Fibroblast of pulmonary artery (primary cell): ENCODE results near the gene TBC1D2B.
"Not testable (repeated sequence)": the region's sequence is repeated elsewhere in the genome, so short reads cannot be mapped to it uniquely, and the experiment has no call there.

Experiments
- DNase-seq: peaks from one replicate; pipeline ENCODE4 v3.0.0-alpha.2; 2010; ENCODE audit warnings: low read depth
- H3K4me3 ChIP-seq: replicated peaks from 2 replicates; pipeline ENCODE4 v1.5.1; 2011; ENCODE audit warnings: low read depth, mild to moderate bottlenecking, control low read depth, low read length, moderate library complexity
- CTCF ChIP-seq: IDR thresholded peaks from 2 replicates; pipeline ENCODE4 v1.5.1; 2011; ENCODE audit warnings: mild to moderate bottlenecking, control low read depth, low read length, inconsistent platforms; ENCODE audit errors: missing control alignments

TBC1D2B gene

DNA sequence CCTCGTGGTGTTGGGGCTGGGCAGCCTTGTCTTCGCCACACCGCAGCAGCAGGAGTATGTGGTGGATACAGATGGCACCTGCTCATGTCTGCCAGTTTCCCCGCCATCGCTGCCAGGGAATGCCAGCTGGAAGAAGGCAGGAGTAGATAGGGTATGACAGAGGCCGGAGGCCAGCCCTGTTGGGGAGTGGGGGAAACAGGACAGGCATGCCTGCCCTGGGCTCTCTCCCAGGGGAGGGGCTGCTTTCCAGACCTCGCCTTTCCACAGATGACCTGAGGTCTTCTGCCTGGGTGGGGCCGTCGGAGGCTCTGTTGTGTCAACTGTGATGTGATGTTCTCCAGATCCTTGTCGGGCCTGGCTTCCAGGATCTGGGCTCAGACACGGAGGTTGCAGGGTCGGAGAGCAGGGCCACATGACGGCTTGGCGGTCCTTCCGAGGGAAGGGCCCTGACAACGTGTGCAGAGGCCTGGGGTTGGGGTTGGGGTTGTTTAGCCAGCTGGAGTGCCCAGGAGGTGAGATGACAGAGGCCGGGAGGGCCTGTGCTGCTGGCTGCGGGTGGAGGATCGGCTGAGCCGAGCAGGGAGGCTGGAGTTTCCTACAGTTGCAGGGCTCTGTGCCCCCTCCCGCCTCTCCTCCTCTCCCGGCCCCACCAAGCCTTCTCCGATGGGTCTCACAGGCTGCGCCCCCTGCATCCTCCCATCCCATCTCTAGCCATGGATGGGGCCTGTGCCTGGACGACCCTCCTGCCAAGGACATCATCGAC is 102.0 kb downstream of the TBC1D2B start:
- no peak for DNase-seq
- no peak overlapping the region for H3K4me3 ChIP-seq
- no peak for TF ChIP-seq CTCF

- no peak for TF ChIP-seq CTCF
- no peak for DNase-seq
- no peak overlapping the region for H3K4me3 ChIP-seq
Measured at GRCh38 chr15:77974416-77975331, 102.8 kb downstream of the TBC1D2B start.

DNA sequence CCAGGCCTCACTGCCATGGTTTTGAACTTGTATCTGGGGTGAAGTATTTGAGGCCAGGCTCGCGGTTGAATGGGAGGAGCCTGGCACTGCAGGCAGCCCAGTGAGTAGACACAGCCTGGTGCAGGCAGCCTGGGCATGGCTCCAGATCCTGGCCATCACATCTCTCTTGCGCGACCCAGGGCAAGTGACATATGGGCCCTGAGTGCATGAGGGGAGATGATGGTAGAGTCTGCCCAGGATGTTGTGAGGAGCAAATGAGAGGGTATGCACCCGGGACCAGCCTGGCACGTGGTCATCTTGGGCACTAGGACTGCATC is 103.5 kb downstream of the TBC1D2B start:
- no peak overlapping the region for H3K4me3 ChIP-seq
- no peak for TF ChIP-seq CTCF
- peak; percentile 39 for DNase-seq

DNA sequence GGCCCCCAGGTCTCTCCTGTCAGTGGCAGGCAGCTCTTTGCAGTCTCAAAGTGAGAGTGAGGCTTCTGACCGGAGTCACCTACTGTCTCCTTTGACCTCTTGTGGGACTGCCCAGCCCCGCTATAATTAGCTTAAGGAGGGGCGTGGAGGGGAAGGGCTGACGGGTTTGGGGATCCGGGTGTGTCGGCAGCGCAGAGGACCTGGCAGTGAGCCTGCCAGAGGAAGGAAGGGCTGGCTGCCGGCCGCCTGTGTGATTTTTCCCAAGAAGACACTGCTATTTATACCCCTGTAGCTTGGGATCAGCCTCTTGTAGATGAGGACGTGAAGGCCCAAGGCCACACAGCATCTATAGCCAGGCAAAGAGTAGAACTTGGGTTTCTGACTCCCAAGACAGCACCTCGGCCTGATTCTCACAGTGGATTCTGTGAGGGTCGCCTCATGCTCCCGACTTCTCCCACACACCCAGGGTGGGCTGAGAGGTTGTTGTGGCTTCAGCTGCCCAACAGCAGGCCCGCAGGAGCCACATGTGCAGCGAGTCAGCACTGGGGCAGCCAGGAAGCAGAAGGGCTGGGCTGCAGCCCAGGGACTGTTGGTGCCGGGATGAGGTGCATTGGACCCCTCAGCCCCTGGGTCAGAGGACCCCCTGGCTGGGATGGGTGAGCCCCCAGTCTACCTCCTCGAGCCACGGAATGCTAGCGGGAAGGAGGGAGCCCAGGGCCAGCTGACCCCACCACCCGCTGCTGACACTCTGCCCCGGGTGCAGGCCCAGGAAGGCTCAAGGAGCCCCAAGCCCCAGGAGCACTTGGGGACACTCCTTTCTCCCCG is 104.0 kb downstream of the TBC1D2B start:
- H3K4me3 ChIP-seq, DNase-seq: not testable (repeated sequence)

DNA sequence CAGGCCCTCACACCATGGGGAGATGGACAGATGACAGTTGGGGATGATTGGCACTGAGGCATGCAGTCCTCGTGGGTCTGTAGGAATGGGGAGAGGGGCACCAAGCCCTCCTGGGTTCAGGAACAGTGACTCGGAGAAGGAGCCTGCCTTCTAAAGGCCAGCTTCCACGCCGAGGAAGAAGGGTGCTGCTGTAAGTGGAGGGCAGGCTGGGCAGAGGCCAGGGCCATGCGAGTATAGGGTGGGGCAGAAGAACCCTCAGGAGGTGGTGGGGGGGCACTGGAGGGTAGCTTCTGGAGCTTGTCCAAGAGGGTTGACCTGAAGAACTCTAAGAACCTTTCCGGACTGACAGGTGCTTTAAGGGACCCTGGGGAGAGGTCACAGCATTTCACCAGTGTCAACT is 104.8 kb downstream of the TBC1D2B start:
- not testable (repeated sequence) for H3K4me3 ChIP-seq, DNase-seq

GRCh38 chr15:77971875-77972274 is 105.6 kb downstream of the TBC1D2B start:
- H3K4me3 ChIP-seq, DNase-seq: not testable (repeated sequence)

GRCh38 chr15:77970813-77971360 is 106.6 kb downstream of the TBC1D2B start:
- H3K4me3 ChIP-seq, DNase-seq: not testable (repeated sequence)

DNA sequence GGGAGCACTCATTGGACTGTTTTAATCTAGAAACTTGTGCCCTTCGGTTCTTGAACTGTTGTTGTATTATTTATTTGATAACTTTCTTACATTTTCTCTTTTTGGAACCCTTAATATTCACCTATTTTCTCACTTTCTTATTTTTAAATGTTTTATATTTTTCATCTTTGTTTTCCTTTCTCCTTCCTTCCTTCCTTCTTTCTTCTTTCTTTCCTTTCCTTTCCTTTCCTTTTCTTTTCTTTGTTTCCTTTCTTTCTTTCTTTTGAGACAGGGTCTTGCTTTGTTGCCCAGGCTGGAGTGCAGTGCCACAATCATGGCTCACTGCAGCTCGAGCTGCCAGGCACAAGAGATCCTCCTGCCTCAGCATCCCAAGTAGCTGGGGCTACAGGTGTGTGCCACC is 108.5 kb downstream of the TBC1D2B start:
- no peak for TF ChIP-seq CTCF
- no peak overlapping the region for H3K4me3 ChIP-seq
- no peak for DNase-seq
